A549 treated with GW870086 at 1 μM for 4 hours (cell line): ENCODE results near the gene UNCX. TPM values are rescaled to one million over a fixed set of nuclear protein-coding genes. Genes with fewer than 3 reads are reported as not detected.

Source experiments
- total RNA-seq: library from RNA; stranded (reverse); fragments of 200-300 nt; extraction: Qiagen RNA extraction; gene quantifications from 5 replicates; pipeline ENCODE4 v1.2.3, GENCODE V29; 2022; ENCODE audit warnings: low read depth

Gene UNCX
- not detected in 5 replicates for total RNA-seq

DNA sequence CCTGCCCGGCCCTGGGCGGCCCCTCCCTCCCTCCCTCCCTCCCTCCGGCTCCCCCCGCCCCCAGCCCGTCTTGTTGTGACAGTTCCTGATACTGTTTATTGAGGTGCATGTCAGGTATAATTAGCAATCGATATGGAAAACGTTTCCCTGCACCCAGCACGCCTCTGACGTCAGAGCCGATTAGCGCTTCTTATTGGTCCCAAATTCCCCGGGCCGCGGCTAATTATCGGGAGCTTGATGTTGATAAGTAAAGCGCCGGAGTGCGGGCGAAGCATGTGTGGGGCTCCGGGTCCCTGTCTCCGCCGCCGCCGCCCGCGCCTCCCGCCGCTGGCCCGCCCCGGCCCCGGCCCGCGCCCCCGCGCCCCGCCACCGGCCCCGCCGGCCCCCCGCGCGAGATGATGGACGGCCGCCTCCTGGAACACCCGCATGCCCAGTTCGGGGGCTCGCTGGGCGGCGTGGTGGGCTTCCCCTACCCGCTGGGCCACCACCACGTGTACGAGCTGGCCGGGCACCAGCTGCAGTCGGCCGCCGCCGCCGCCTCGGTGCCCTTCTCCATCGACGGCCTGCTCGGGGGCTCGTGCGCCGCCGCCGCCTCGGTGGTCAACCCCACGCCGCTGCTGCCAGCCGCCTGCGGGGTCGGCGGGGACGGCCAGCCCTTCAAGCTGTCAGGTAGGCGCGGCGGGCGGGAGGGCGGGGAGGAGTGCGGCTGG, at the start of gene UNCX:
Gene UNCX, plus strand, starts transcription at position 250 of the 710 bp plus-strand sequence. Its CDS starts 146 bp downstream, at position 396.

Other genes with a start within 250 kb of the UNCX start
- 0.05 to 0.09 TPM (median 0.07 TPM) in 3 of 5 replicates, not detected in the others for gene CYP2W1, start 249.7 kb upstream of the UNCX start, total RNA-seq
- gene GPR146, start 188.3 kb upstream of the UNCX start, total RNA-seq, result 1.5 to 2.2 TPM (median 1.5 TPM) in 5 replicates
- gene GPER1, start 144.8 kb upstream of the UNCX start, total RNA-seq, result 0.72 to 1.2 TPM (median 0.79 TPM) in 5 replicates
- 55.8 to 60.9 TPM (median 59.6 TPM) in 5 replicates for gene ZFAND2A, start 72.7 kb upstream of the UNCX start, total RNA-seq
- gene MICALL2, start 226.6 kb downstream of the UNCX start, total RNA-seq, result 18.7 to 28.9 TPM (median 25.9 TPM) in 5 replicates